ENCODE results near the gene MUC2.

Gene MUC2

GRCh38 chr11:1076061-1076665, 1.5 kb downstream of the MUC2 start:
- no peak overlapping the region for H3K9ac ChIP-seq (ENCODE audit: low read depth, low read length, poor library complexity, severe bottlenecking)
- H2AFZ ChIP-seq (ENCODE audit: low read length), result no peak overlapping the region
- no peak overlapping the region for H3K4me3 ChIP-seq (ENCODE audit: low read length, poor library complexity, severe bottlenecking)
- no peaks in the 10 kb centered on the region for H3K9me2 ChIP-seq (replicated peaks; ENCODE audit: low read depth, low read length)
- H3K4me2 ChIP-seq (ENCODE audit: low read depth, low read length, poor library complexity, severe bottlenecking), result no peak overlapping the region
- no peaks in the 10 kb centered on the region for H3K79me2 ChIP-seq (ENCODE audit: insufficient read depth, low read length)
- no peaks in the 10 kb centered on the region; the same call in 1 of the 2 replicates for H3K9me3 ChIP-seq (ENCODE audit: insufficient read depth, low read depth, low read length)
- H3K4me1 ChIP-seq (ENCODE audit: insufficient read depth, low read length, poor library complexity, severe bottlenecking), result no peaks in the 10 kb centered on the region
- no peaks in the 10 kb centered on the region for H3F3A ChIP-seq (ENCODE audit: low read depth)
- TF ChIP-seq CTCF (conservative IDR thresholded peaks at IDR 0.05; ENCODE audit: low read length), result no peak
- TF ChIP-seq EZH2phosphoT487 (IDR thresholded peaks at IDR 0.05; ENCODE audit: borderline replicate concordance), result no peak
- no peaks in the 10 kb centered on the region for H3K27me3 ChIP-seq (ENCODE audit: insufficient read depth, low read length, poor library complexity, severe bottlenecking)
- no peaks in the 10 kb centered on the region for H3K36me3 ChIP-seq (ENCODE audit: insufficient read depth, low read length)
- no peaks in the 10 kb centered on the region for H4K20me1 ChIP-seq (ENCODE audit: insufficient read depth, low read length, poor library complexity, severe bottlenecking)

DNA sequence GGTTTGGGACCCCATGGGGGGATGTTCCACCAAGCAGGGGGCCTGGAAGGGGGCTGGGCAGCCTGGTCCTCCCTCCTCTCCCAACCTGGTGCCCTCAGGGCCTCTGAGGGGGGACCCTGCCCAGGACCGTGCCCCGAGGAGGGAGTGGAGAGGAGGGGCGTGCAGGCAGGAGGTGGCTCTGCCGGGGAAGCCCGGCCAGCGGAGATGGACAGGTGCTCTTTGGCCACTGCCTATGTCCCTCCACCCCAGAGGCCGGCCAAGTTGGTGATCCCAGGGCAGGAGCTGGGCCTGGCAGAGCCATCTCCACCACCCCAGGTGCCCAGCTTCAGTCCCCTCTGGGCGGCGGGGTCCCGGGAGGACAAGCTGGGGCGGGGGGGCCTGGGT, 2.4 kb downstream of the MUC2 start:
- Histone ChIP-seq H3K9ac (ENCODE audit: low read depth, low read length, poor library complexity, severe bottlenecking) (no peak overlapping the region), H3K36me3 (ENCODE audit: insufficient read depth, low read length) (no peaks in the 10 kb centered on the region)

GRCh38 chr11:1077417-1078119, 2.9 kb downstream of the MUC2 start:
- no peak overlapping the region for H2AFZ ChIP-seq (ENCODE audit: low read length)
- no peak overlapping the region for H3K4me2 ChIP-seq (ENCODE audit: low read depth, low read length, poor library complexity, severe bottlenecking)
- no peaks in the 10 kb centered on the region for H3F3A ChIP-seq (ENCODE audit: low read depth)
- TF ChIP-seq CTCF (conservative IDR thresholded peaks at IDR 0.05; ENCODE audit: low read length) (no peak), EZH2phosphoT487 (IDR thresholded peaks at IDR 0.05; ENCODE audit: borderline replicate concordance) (no peak)
- H3K9ac ChIP-seq (ENCODE audit: low read depth, low read length, poor library complexity, severe bottlenecking), result no peak overlapping the region
- H3K4me3 ChIP-seq (ENCODE audit: low read length, poor library complexity, severe bottlenecking), result no peak overlapping the region
- H3K27me3 ChIP-seq (ENCODE audit: insufficient read depth, low read length, poor library complexity, severe bottlenecking), result no peaks in the 10 kb centered on the region
- no peaks in the 10 kb centered on the region for H3K36me3 ChIP-seq (ENCODE audit: insufficient read depth, low read length)
- H3K4me1 ChIP-seq (ENCODE audit: insufficient read depth, low read length, poor library complexity, severe bottlenecking), result no peaks in the 10 kb centered on the region
- H3K9me3 ChIP-seq (ENCODE audit: insufficient read depth, low read depth, low read length), result no peaks in the 10 kb centered on the region; the same call in 1 of the 2 replicates
- H4K20me1 ChIP-seq (ENCODE audit: insufficient read depth, low read length, poor library complexity, severe bottlenecking), result no peaks in the 10 kb centered on the region
- no peaks in the 10 kb centered on the region for H3K79me2 ChIP-seq (ENCODE audit: insufficient read depth, low read length)
- no peaks in the 10 kb centered on the region for H3K9me2 ChIP-seq (replicated peaks; ENCODE audit: low read depth, low read length)

More for the DNA sequence above, 2.4 kb downstream of the MUC2 start:
- Histone ChIP-seq H3K4me2 (ENCODE audit: low read depth, low read length, poor library complexity, severe bottlenecking) (no peak overlapping the region), H4K20me1 (ENCODE audit: insufficient read depth, low read length, poor library complexity, severe bottlenecking) (no peaks in the 10 kb centered on the region), H3K79me2 (ENCODE audit: insufficient read depth, low read length) (no peaks in the 10 kb centered on the region), H3K9me3 (ENCODE audit: insufficient read depth, low read depth, low read length) (no peaks in the 10 kb centered on the region; the same call in 1 of the 2 replicates), H2AFZ (ENCODE audit: low read length) (no peak overlapping the region), H3F3A (ENCODE audit: low read depth) (no peaks in the 10 kb centered on the region), H3K4me1 (ENCODE audit: insufficient read depth, low read length, poor library complexity, severe bottlenecking) (no peaks in the 10 kb centered on the region), H3K4me3 (ENCODE audit: low read length, poor library complexity, severe bottlenecking) (no peak overlapping the region), H3K9me2 (replicated peaks; ENCODE audit: low read depth, low read length) (no peaks in the 10 kb centered on the region), H3K27me3 (ENCODE audit: insufficient read depth, low read length, poor library complexity, severe bottlenecking) (no peaks in the 10 kb centered on the region)
- TF ChIP-seq EZH2phosphoT487 (IDR thresholded peaks at IDR 0.05; ENCODE audit: borderline replicate concordance) (no peak), CTCF (conservative IDR thresholded peaks at IDR 0.05; ENCODE audit: low read length) (no peak)
